Endothelial cell of umbilical vein (primary cell): ENCODE data around the gene SNRNP35. TPM values are rescaled to one million over a fixed set of nuclear protein-coding genes. Genes with fewer than 3 reads are reported as not detected.
"Not testable (repeated sequence)": the region's sequence is repeated elsewhere in the genome, so short reads cannot be mapped to it uniquely, and the experiment has no call there.

Experiments
- BruUV-seq: library from RNA; stranded (reverse); fragments of 400-500 nt; replicated peaks from 2 replicates; lab custom pipeline; 2021; lab: Mats Ljungman, UMichigan
- CTCF ChIA-PET: fragments of 300-600, 350-600 bp; sonication (Branson Sonifier 250); formaldehyde crosslinking; loops from one replicate; lab custom pipeline; 2021; ENCODE audit warnings: antibody characterized with exemption, inconsistent platforms; lab: Charles Lee
- POLR2A ChIA-PET: fragments of 300-600, 350-600 bp; sonication (Branson Sonifier 250); formaldehyde crosslinking; loops from one replicate; lab custom pipeline; 2021; ENCODE audit warnings: antibody characterized with exemption, inconsistent platforms; lab: Charles Lee
- DNase-seq: peaks from one replicate; pipeline ENCODE4 v3.0.0-alpha.2; 2011; ENCODE audit warnings: low read depth, low spot score
- FAIRE-seq: peaks from 2 replicates; lab custom pipeline; 2011; peaks lifted over from hg19 to GRCh38; lab: Jason Lieb, UNC
- H2AFZ ChIP-seq: 2 replicates; pipeline ENCODE4 v1.6.0; 2012; ENCODE audit warnings: low read depth, low read length, control low read depth, inconsistent platforms
- H3K27ac ChIP-seq: 2 replicates; pipeline ENCODE4 v1.5.1; 2011; ENCODE audit warnings: low read depth, mild to moderate bottlenecking, control low read depth, low read length, moderate library complexity; ENCODE audit not compliant: insufficient read depth
- H3K27me3 ChIP-seq, 2 experiments: 2 replicates each; pipeline versions ENCODE4 v1.6.0 to v1.6.1; 2011; ENCODE audit warnings: low read length in 2 of 2, mixed read lengths in 1 of 2; ENCODE audit not compliant: control insufficient read depth in 2 of 2, insufficient read depth in 2 of 2
- H3K36me3 ChIP-seq, 2 experiments: 2 replicates in 1 of 2; 3 replicates in 1 of 2; pipeline ENCODE4 v1.5.1; 2011; ENCODE audit warnings: low read length in 2 of 2, mild to moderate bottlenecking in 1 of 2, moderate library complexity in 1 of 2; ENCODE audit not compliant: control insufficient read depth in 2 of 2, insufficient read depth in 2 of 2; ENCODE audit errors: extremely low read depth in 1 of 2
- H3K4me1 ChIP-seq: 3 replicates; pipeline ENCODE4 v1.5.1; 2011; ENCODE audit warnings: mild to moderate bottlenecking, low read length; ENCODE audit not compliant: control insufficient read depth, insufficient read depth; ENCODE audit errors: extremely low read depth
- H3K4me2 ChIP-seq: 2 replicates; pipeline ENCODE4 v1.6.1; 2011; ENCODE audit warnings: low read length, control low read depth, mixed read lengths; ENCODE audit not compliant: insufficient read depth
- H3K4me3 ChIP-seq, 3 experiments: fragments of 200-600 bp in 1 of 3; sonication (generic), shearing (Covaris generic) in 1 of 3; replicated peaks in 1 of 3; 2 replicates each; pipeline ENCODE4 v1.5.1; 2011 to 2016; ENCODE audit warnings: control low read depth in 3 of 3, low read length in 3 of 3, mild to moderate bottlenecking in 2 of 3, inconsistent platforms in 1 of 3, low read depth in 1 of 3, moderate library complexity in 1 of 3; ENCODE audit not compliant: insufficient read depth in 1 of 3
- H3K79me2 ChIP-seq: 2 replicates; pipeline ENCODE4 v1.6.0; 2012; ENCODE audit warnings: low read length, inconsistent platforms; ENCODE audit not compliant: control insufficient read depth, insufficient read depth
- H3K9ac ChIP-seq: replicated peaks from 2 replicates; pipeline ENCODE3; 2011; ENCODE audit warnings: low read length, control low read depth; ENCODE audit not compliant: insufficient read depth; ENCODE audit errors: extremely low read depth
- H3K9me1 ChIP-seq: replicated peaks from 3 replicates; pipeline ENCODE4 v1.6.0; 2011; ENCODE audit warnings: mild to moderate bottlenecking, low read length; ENCODE audit not compliant: control insufficient read depth, insufficient read depth; ENCODE audit errors: extremely low read depth
- H3K9me3 ChIP-seq: replicated peaks from 2 replicates; pipeline ENCODE4 v1.5.1; 2012; ENCODE audit warnings: low read length, inconsistent platforms; ENCODE audit not compliant: control insufficient read depth, insufficient read depth
- H4K20me1 ChIP-seq: replicated peaks from 2 replicates; pipeline ENCODE3; 2011; ENCODE audit warnings: mild to moderate bottlenecking, low read length; ENCODE audit not compliant: control insufficient read depth, insufficient read depth; ENCODE audit errors: extremely low read depth
- CTCF ChIP-seq, 2 donors: IDR thresholded peaks; 1 replicate in 1 of 2; 2 replicates in 1 of 2; pipeline ENCODE4 v1.5.1; 2011; ENCODE audit warnings: low read length in 2 of 2, mild to moderate bottlenecking in 2 of 2, moderate library complexity in 2 of 2, control low read depth in 1 of 2, inconsistent platforms in 1 of 2, low read depth in 1 of 2; ENCODE audit not compliant: insufficient read depth in 1 of 2; ENCODE audit errors: extremely low read depth in 1 of 2
- EZH2 ChIP-seq: IDR thresholded peaks from 2 replicates; pipeline ENCODE4 v1.6.1; 2012; ENCODE audit warnings: borderline replicate concordance, low read depth, mild to moderate bottlenecking, moderate library complexity, low read length, inconsistent platforms; ENCODE audit not compliant: severe bottlenecking
- FOS ChIP-seq: IDR thresholded peaks from 2 replicates; pipeline ENCODE4 v1.6.1; 2011; ENCODE audit warnings: mild to moderate bottlenecking, low read length, moderate library complexity, borderline replicate concordance; ENCODE audit not compliant: insufficient read depth
- GATA2 ChIP-seq: IDR thresholded peaks from 2 replicates; pipeline ENCODE4 v1.7.0; 2011; ENCODE audit warnings: low read depth, mild to moderate bottlenecking, moderate library complexity, mixed read lengths, low read length; ENCODE audit not compliant: insufficient read length, insufficient read depth
- JUN ChIP-seq: IDR thresholded peaks from 2 replicates; pipeline ENCODE4 v1.6.1; 2011; ENCODE audit warnings: borderline replicate concordance, low read depth; ENCODE audit not compliant: insufficient read length, insufficient read depth
- MAX ChIP-seq: IDR thresholded peaks from 2 replicates; pipeline ENCODE4 v1.6.1; 2011; ENCODE audit not compliant: insufficient read depth, insufficient read length
- POLR2A ChIP-seq: IDR thresholded peaks from 2 replicates; pipeline ENCODE4 v1.6.1; 2012; ENCODE audit warnings: low read depth, mild to moderate bottlenecking, control low read depth, low read length
- POLR2AphosphoS5 ChIP-seq: IDR thresholded peaks from 2 replicates; pipeline ENCODE4 v1.6.1; 2012; ENCODE audit warnings: low read depth, mild to moderate bottlenecking, control low read depth, low read length, moderate library complexity; ENCODE audit not compliant: insufficient read depth
- dilution Hi-C: fragments of 300-500 bp; cut with MboI; formaldehyde crosslinking; loops from one replicate; pipeline ENCODE4 v1.15.0; 2019; ENCODE audit warnings: low sequenced_read_pairs; ENCODE audit not compliant: extremely low pct_ligation_motif_present
- intact Hi-C: fragments of 100-400 bp; cut with micrococcal nuclease; formaldehyde crosslinking; loops from one replicate; pipeline ENCODE4 v1.10.0; 2022
- polyA plus RNA-seq, 4 experiments: library from polyadenylated mRNA; depleted of rRNA in 3 of 4; stranded (reverse) in 3 of 4; unstranded in 1 of 4; fragments of >200 nt; gene quantifications; 2 replicates each; pipeline versions ENCODE4 v1.2.1 to v1.2.3, GENCODE V29; 2011 to 2012; ENCODE audit warnings: missing spikeins in 1 of 4
- total RNA-seq: library from RNA; stranded (reverse); gene quantifications from 2 replicates; pipeline ENCODE4 v1.2.3, GENCODE V29; 2021

SNRNP35 gene
- total and polyA plus RNA-seq, 2 donors (not counting 3 experiments of a cell fraction or from before 2014, with no cell fraction given) = 15.9 to 30.6 TPM

- POLR2A ChIA-PET = interaction anchor here (0.6 kb wide), 1 partner anchor 22 kb away, joined by 4 read pairs; no protein-coding TSS in a partner anchor
These were observed 21.7 kb downstream of the SNRNP35 start for GRCh38 chr12:123479442-123480180.

GRCh38 chr12:123481251-123481650 is 23.3 kb downstream of the SNRNP35 start:
- H3K79me2 ChIP-seq, CTCF ChIA-PET, H3K4me2 ChIP-seq, intact Hi-C loops, BruUV-seq, H2AFZ ChIP-seq, FAIRE-seq, DNase-seq, H4K20me1 ChIP-seq, dilution Hi-C loops, H3K36me3 ChIP-seq, H3K27me3 ChIP-seq, H3K27ac ChIP-seq, H3K9me3 ChIP-seq, H3K4me3 ChIP-seq, H3K9me1 ChIP-seq, H3K9ac ChIP-seq: not testable (repeated sequence)
- H3K4me1 ChIP-seq = peaks cover 24% of the 10 kb centered on the region
- POLR2A ChIA-PET = interaction anchor here (0.7 kb wide), 1 partner anchor 534 kb away, joined by 3 read pairs; no protein-coding TSS in a partner anchor

More at GRCh38 chr12:123479442-123480180, 21.7 kb downstream of the SNRNP35 start:
- Histone ChIP-seq H3K9me3 (no peaks in the 10 kb centered on the region), H3K27ac (peak overlapping the region; percentile 83), H3K9me1 (no peaks in the 10 kb centered on the region), H3K36me3 (peaks cover 0 to 9% of the 10 kb centered on the region in 2 experiments), H3K4me3 (no peak overlapping the region), H3K9ac (peak overlapping the region; percentile 26), H3K4me1 (peaks cover 24% of the 10 kb centered on the region), H3K79me2 (no peaks in the 10 kb centered on the region), H2AFZ (no peak overlapping the region), H3K4me2 (no peak overlapping the region), H4K20me1 (no peaks in the 10 kb centered on the region), H3K27me3 (no peaks in the 10 kb centered on the region)
- BruUV-seq = TSS peak; percentile 44
- FAIRE-seq = peak; percentile 72
- TF ChIP-seq FOS (no peak), CTCF (IDR thresholded peaks at IDR 0.05; ENCODE audit: extremely low read depth in 1 of 2, insufficient read depth in 1 of 2, low read depth in 1 of 2, low read length in 2 of 2) (no peak), EZH2 (no peak), POLR2A (no peak), JUN (no peak), GATA2 (no peak), POLR2AphosphoS5 (no peak), MAX (no peak)
- DNase-seq = peak; percentile 27
- dilution Hi-C loops = no loop called here
- CTCF ChIA-PET = interaction anchor here (1.2 to 1.9 kb wide), 2 partner anchors 27 to 102 kb away, joined by 3 to 8 read pairs; no protein-coding TSS in a partner anchor
- intact Hi-C loops = loop anchor here (1.0 to 5.0 kb wide), 3 partner anchors 33 to 53 kb away; partner anchors contain the start of genes RILPL1 and RILPL2
